Hematopoietic multipotent progenitor cell treated with erythropoietin and hydrocortisone succinate and interleukin-3 and kit ligand, for 6 days (in vitro differentiated cells): ENCODE data around the gene LRP1.

Experiments used
- DNase-seq: peaks from one replicate; pipeline ENCODE4 v3.0.0-alpha.2; 2015

The LRP1 gene

GRCh38 chr12:57196956-57197355, 68.7 kb downstream of the LRP1 start:
- no peak for DNase-seq

GRCh38 chr12:57198329-57198728, 70.0 kb downstream of the LRP1 start:
- no peak for DNase-seq

- no peak for DNase-seq
These were observed 70.9 kb downstream of the LRP1 start for GRCh38 chr12:57199191-57199590.

- no peak for DNase-seq
These were observed 72.2 kb downstream of the LRP1 start for GRCh38 chr12:57200497-57200896.

GRCh38 chr12:57201219-57201618, 72.9 kb downstream of the LRP1 start:
- no peak for DNase-seq

GRCh38 chr12:57201631-57202030, 73.3 kb downstream of the LRP1 start:
- no peak for DNase-seq

- DNase-seq = no peak
These were observed 74.0 kb downstream of the LRP1 start for GRCh38 chr12:57202321-57202720.

GRCh38 chr12:57203201-57203600, 74.9 kb downstream of the LRP1 start:
- DNase-seq = no peak

- no peak for DNase-seq
These were observed 75.5 kb downstream of the LRP1 start for GRCh38 chr12:57203791-57204190.

- DNase-seq = no peak
These were observed 76.2 kb downstream of the LRP1 start for GRCh38 chr12:57204454-57204853.

GRCh38 chr12:57205186-57205585, 76.9 kb downstream of the LRP1 start:
- no peak for DNase-seq

GRCh38 chr12:57205931-57206330, 77.6 kb downstream of the LRP1 start:
- no peak for DNase-seq

GRCh38 chr12:57207731-57208630, 79.7 kb downstream of the LRP1 start:
- no peak for DNase-seq

- no peak for DNase-seq
These were observed 80.5 kb downstream of the LRP1 start for GRCh38 chr12:57208631-57209282.

GRCh38 chr12:57209916-57210315, 81.6 kb downstream of the LRP1 start:
- DNase-seq = no peak

GRCh38 chr12:57210461-57210860, 82.2 kb downstream of the LRP1 start:
- no peak for DNase-seq

- DNase-seq = peak; percentile 56
These were observed 82.8 kb downstream of the LRP1 start for GRCh38 chr12:57210926-57211692.

- DNase-seq = no peak
These were observed 83.8 kb downstream of the LRP1 start for GRCh38 chr12:57211791-57212700.

GRCh38 chr12:57212701-57213057, 84.4 kb downstream of the LRP1 start:
- no peak for DNase-seq

- DNase-seq = peak; percentile 86
These were observed 84.9 kb downstream of the LRP1 start for GRCh38 chr12:57213058-57213715.

GRCh38 chr12:57213763-57214397, 85.6 kb downstream of the LRP1 start:
- no peak for DNase-seq

GRCh38 chr12:57214398-57214781, 86.1 kb downstream of the LRP1 start:
- peak; percentile 87 for DNase-seq
